GM23338 (cell line): Measurements from ENCODE around the gene PPP1R36. TPM values are rescaled to one million over a fixed set of nuclear protein-coding genes. Genes with fewer than 3 reads are reported as not detected.

Experiments used
- ATAC-seq: fragments of 200-7000 bp; cut with Tn5 transposase; 3 replicates; pipeline ENCODE4 v1.9.1; 2020
- DNase-seq: peaks from one replicate; pipeline ENCODE4 v3.0.0-alpha.2; 2015; ENCODE audit warnings: low spot score
- H2AFZ ChIP-seq: fragments of 200-600 bp; sonication (generic); 2 replicates; pipeline ENCODE4 v1.8.0; 2016; ENCODE audit warnings: antibody characterized with exemption, mild to moderate bottlenecking, moderate library complexity
- H3F3A ChIP-seq: fragments of 200-600 bp; sonication (generic); replicated peaks from 2 replicates; pipeline ENCODE4 v1.8.0; 2017; ENCODE audit warnings: antibody characterized with exemption, mixed run types, low read depth
- H3K27ac ChIP-seq: fragments of 200-600 bp; sonication (generic); 2 replicates; pipeline ENCODE4 v1.6.1; 2016; ENCODE audit warnings: low read depth
- H3K27me3 ChIP-seq: fragments of 200-600 bp; sonication (generic); 2 replicates; pipeline ENCODE4 v1.8.0; 2016; ENCODE audit warnings: mild to moderate bottlenecking, mixed run types, moderate library complexity; ENCODE audit not compliant: insufficient read depth
- H3K36me3 ChIP-seq: fragments of 200-600 bp; sonication (generic); 2 replicates; pipeline ENCODE4 v1.8.0; 2016; ENCODE audit warnings: mild to moderate bottlenecking; ENCODE audit not compliant: insufficient read depth
- H3K4me1 ChIP-seq: fragments of 200-600 bp; sonication (generic); 2 replicates; pipeline ENCODE4 v1.8.0; 2016; ENCODE audit warnings: mild to moderate bottlenecking, moderate library complexity; ENCODE audit not compliant: insufficient read depth
- H3K4me2 ChIP-seq: fragments of 200-600 bp; sonication (generic); 2 replicates; pipeline ENCODE4 v1.7.1; 2017; ENCODE audit warnings: mixed run types
- H3K4me3 ChIP-seq: fragments of 200-600 bp; sonication (generic); 2 replicates; pipeline ENCODE4 v1.6.1; 2016; ENCODE audit warnings: mixed run types
- H3K79me2 ChIP-seq: fragments of 200-600 bp; sonication (generic); replicated peaks from 2 replicates; pipeline ENCODE4 v1.8.0; 2017; ENCODE audit warnings: mild to moderate bottlenecking; ENCODE audit not compliant: insufficient read depth
- H3K9me2 ChIP-seq: fragments of 200-600 bp; sonication (generic); 2 replicates; pipeline ENCODE4 v1.8.0; 2017; ENCODE audit not compliant: insufficient read depth
- H4K20me1 ChIP-seq: fragments of 200-600 bp; sonication (generic); replicated peaks from 2 replicates; pipeline ENCODE4 v1.8.0; 2017; ENCODE audit warnings: mild to moderate bottlenecking; ENCODE audit not compliant: insufficient read depth
- H3K27ac Mint-ChIP-seq: 2 replicates; pipeline ENCODE4 v1.8.0; 2020; ENCODE audit warnings: inconsistent platforms, mild to moderate bottlenecking, moderate library complexity, mixed read lengths
- H3K27me3 Mint-ChIP-seq: 3 replicates; pipeline ENCODE4 v1.8.0; 2022; ENCODE audit warnings: low read depth, mild to moderate bottlenecking, moderate library complexity, mixed read lengths, inconsistent platforms; ENCODE audit not compliant: insufficient read depth, poor library complexity
- H3K36me3 Mint-ChIP-seq: 3 replicates; pipeline ENCODE4 v1.8.0; 2021; ENCODE audit warnings: low read depth, mild to moderate bottlenecking, inconsistent platforms, moderate library complexity, mixed read lengths
- H3K4me1 Mint-ChIP-seq: 3 replicates; pipeline ENCODE4 v1.8.0; 2020; ENCODE audit warnings: mild to moderate bottlenecking, inconsistent platforms, mixed read lengths
- H3K4me3 Mint-ChIP-seq: 3 replicates; pipeline ENCODE4 v1.8.0; 2021; ENCODE audit warnings: moderate library complexity, mild to moderate bottlenecking, inconsistent platforms, mixed read lengths
- H3K9me3 Mint-ChIP-seq: 3 replicates; pipeline ENCODE4 v1.8.0; 2020; ENCODE audit warnings: moderate library complexity, mild to moderate bottlenecking, inconsistent platforms, mixed read lengths
- CREB1 ChIP-seq: fragments of 250-450 bp; sonication (Bioruptor Pico); IDR thresholded peaks from 2 replicates; pipeline ENCODE4 v1.5.0; 2020; ENCODE audit warnings: low read depth, mild to moderate bottlenecking, moderate library complexity
- EZH2 ChIP-seq: fragments of 200-600 bp; sonication (generic); IDR thresholded peaks from one replicate; pipeline ENCODE4 v1.8.0; 2017; ENCODE audit warnings: antibody characterized with exemption, mild to moderate bottlenecking, low read depth; ENCODE audit not compliant: unreplicated experiment
- JUNB ChIP-seq: IDR thresholded peaks from one replicate; pipeline ENCODE4 v1.6.1; 2016; ENCODE audit warnings: antibody characterized with exemption; ENCODE audit not compliant: unreplicated experiment
- NANOG ChIP-seq: IDR thresholded peaks from 2 replicates; pipeline ENCODE4 v1.6.1; 2016; ENCODE audit warnings: antibody characterized with exemption, borderline replicate concordance
- ZNF114 ChIP-seq: fragments of 250-450 bp; sonication (Bioruptor Pico); IDR thresholded peaks from 2 replicates; pipeline ENCODE4 v1.5.0; 2020; ENCODE audit warnings: mild to moderate bottlenecking, moderate library complexity
- polyA plus RNA-seq: library from polyadenylated mRNA; unstranded; fragments of >200 nt; fragmentation: Nextera tagmentation; extraction: Ambion mirVana; gene quantifications from 2 replicates; pipeline ENCODE4 v1.2.1, GENCODE V29; 2016
- total RNA-seq: library from RNA; depleted of rRNA; stranded (reverse); fragments of >200 nt; shearing (Covaris generic); gene quantifications from 2 replicates; pipeline ENCODE4 v1.2.3, GENCODE V29; 2014
- TF ChIP-seq, protein P1 (sequence below): IDR thresholded peaks from 2 replicates; pipeline ENCODE4 v1.6.1; 2016; ENCODE audit warnings: antibody characterized with exemption
- TF ChIP-seq, protein P2 (sequence below): fragments of 250-450 bp; sonication (Bioruptor Pico); IDR thresholded peaks from 2 replicates; pipeline ENCODE4 v1.5.0; 2020; ENCODE audit warnings: mild to moderate bottlenecking, moderate library complexity
- TF ChIP-seq, protein P3 (sequence below), 2 experiments: fragments of 200-600 bp in 1 of 2; sonication (generic) in 1 of 2; conservative IDR thresholded peaks; 2 replicates each; pipeline versions ENCODE4 v1.5.1 to v1.6.1; 2016 to 2017; ENCODE audit warnings: antibody characterized with exemption in 2 of 2, low read depth in 2 of 2, mild to moderate bottlenecking in 2 of 2, moderate library complexity in 1 of 2
- TF ChIP-seq, protein P4 (sequence below): IDR thresholded peaks from one replicate; pipeline ENCODE4 v1.6.1; 2018; ENCODE audit warnings: antibody characterized with exemption; ENCODE audit not compliant: unreplicated experiment

PPP1R36 gene
- total and polyA plus RNA-seq, 2 experiments from 2014 or later = 0.42 to 1.4 TPM

DNA sequence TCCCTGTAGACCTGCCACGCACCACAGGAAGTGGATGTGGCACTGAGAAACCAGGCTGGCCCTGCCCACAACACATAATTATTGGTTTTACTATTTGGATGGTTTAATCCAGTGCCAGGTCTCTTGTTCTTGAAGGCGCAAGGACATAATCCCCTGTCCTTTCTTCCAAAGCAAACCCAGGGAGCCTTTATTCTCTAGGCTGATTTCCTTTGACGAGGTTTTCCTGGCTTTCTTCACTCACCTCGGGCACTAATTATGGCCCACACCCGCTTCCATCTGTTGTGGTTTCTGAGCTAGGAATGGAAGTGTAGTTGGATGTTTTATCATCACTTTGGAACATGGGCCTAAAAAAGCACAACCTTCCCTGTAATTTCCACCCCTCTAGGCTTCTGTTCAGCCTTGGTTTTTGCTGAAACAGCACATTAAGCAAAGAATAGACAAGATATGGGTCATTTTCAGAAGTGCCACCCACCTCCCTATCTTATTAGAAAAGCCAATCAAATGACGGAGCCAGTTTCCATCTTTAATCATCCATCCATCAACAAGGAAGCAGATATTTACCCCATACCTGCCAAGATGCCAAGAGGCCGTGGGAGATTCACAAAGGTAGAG, 73.9 kb downstream of the PPP1R36 start:
- DNase-seq = no peak
- Histone ChIP-seq H3K4me3 (no peak overlapping the region), H3K27me3 (no peaks in the 10 kb centered on the region), H2AFZ (no peak overlapping the region), H3K79me2 (no peaks in the 10 kb centered on the region), H3K36me3 (no peaks in the 10 kb centered on the region), H3F3A (no peaks in the 10 kb centered on the region), H3K4me1 (peaks cover under 1% of the 10 kb centered on the region; the same call in 1 of the 2 replicates), H3K27ac (no peak overlapping the region), H3K4me2 (no peak overlapping the region), H4K20me1 (no peaks in the 10 kb centered on the region), H3K9me2 (no peaks in the 10 kb centered on the region; the same call in 1 of the 2 replicates)
- ATAC-seq = no peak
- Mint-ChIP-seq H3K4me3 (no peak overlapping the region), H3K27ac (no peak overlapping the region), H3K36me3 (no peaks in the 10 kb centered on the region), H3K4me1 (peaks cover 15% of the 10 kb centered on the region), H3K9me3 (no peaks in the 10 kb centered on the region), H3K27me3 (no peaks in the 10 kb centered on the region)
- TF ChIP-seq, protein P1, sequence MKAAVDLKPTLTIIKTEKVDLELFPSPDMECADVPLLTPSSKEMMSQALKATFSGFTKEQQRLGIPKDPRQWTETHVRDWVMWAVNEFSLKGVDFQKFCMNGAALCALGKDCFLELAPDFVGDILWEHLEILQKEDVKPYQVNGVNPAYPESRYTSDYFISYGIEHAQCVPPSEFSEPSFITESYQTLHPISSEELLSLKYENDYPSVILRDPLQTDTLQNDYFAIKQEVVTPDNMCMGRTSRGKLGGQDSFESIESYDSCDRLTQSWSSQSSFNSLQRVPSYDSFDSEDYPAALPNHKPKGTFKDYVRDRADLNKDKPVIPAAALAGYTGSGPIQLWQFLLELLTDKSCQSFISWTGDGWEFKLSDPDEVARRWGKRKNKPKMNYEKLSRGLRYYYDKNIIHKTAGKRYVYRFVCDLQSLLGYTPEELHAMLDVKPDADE = no peak
- TF ChIP-seq, protein P2, sequence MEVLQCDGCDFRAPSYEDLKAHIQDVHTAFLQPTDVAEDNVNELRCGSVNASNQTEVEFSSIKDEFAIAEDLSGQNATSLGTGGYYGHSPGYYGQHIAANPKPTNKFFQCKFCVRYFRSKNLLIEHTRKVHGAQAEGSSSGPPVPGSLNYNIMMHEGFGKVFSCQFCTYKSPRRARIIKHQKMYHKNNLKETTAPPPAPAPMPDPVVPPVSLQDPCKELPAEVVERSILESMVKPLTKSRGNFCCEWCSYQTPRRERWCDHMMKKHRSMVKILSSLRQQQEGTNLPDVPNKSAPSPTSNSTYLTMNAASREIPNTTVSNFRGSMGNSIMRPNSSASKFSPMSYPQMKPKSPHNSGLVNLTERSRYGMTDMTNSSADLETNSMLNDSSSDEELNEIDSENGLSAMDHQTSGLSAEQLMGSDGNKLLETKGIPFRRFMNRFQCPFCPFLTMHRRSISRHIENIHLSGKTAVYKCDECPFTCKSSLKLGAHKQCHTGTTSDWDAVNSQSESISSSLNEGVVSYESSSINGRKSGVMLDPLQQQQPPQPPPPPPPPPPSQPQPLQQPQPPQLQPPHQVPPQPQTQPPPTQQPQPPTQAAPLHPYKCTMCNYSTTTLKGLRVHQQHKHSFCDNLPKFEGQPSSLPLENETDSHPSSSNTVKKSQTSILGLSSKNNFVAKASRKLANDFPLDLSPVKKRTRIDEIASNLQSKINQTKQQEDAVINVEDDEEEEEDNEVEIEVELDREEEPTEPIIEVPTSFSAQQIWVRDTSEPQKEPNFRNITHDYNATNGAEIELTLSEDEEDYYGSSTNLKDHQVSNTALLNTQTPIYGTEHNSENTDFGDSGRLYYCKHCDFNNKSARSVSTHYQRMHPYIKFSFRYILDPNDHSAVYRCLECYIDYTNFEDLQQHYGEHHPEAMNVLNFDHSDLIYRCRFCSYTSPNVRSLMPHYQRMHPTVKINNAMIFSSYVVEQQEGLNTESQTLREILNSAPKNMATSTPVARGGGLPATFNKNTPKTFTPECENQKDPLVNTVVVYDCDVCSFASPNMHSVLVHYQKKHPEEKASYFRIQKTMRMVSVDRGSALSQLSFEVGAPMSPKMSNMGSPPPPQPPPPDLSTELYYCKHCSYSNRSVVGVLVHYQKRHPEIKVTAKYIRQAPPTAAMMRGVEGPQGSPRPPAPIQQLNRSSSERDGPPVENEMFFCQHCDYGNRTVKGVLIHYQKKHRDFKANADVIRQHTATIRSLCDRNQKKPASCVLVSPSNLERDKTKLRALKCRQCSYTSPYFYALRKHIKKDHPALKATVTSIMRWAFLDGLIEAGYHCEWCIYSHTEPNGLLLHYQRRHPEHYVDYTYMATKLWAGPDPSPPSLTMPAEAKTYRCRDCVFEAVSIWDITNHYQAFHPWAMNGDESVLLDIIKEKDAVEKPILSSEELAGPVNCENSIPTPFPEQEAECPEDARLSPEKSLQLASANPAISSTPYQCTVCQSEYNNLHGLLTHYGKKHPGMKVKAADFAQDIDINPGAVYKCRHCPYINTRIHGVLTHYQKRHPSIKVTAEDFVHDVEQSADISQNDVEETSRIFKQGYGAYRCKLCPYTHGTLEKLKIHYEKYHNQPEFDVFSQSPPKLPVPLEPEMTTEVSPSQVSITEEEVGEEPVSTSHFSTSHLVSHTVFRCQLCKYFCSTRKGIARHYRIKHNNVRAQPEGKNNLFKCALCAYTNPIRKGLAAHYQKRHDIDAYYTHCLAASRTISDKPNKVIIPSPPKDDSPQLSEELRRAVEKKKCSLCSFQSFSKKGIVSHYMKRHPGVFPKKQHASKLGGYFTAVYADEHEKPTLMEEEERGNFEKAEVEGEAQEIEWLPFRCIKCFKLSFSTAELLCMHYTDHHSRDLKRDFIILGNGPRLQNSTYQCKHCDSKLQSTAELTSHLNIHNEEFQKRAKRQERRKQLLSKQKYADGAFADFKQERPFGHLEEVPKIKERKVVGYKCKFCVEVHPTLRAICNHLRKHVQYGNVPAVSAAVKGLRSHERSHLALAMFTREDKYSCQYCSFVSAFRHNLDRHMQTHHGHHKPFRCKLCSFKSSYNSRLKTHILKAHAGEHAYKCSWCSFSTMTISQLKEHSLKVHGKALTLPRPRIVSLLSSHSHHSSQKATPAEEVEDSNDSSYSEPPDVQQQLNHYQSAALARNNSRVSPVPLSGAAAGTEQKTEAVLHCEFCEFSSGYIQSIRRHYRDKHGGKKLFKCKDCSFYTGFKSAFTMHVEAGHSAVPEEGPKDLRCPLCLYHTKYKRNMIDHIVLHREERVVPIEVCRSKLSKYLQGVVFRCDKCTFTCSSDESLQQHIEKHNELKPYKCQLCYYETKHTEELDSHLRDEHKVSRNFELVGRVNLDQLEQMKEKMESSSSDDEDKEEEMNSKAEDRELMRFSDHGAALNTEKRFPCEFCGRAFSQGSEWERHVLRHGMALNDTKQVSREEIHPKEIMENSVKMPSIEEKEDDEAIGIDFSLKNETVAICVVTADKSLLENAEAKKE = no peak
- TF ChIP-seq CREB1 (CRISPR knock-in tag) (no peak), EZH2 (no peak), JUNB (no peak), NANOG (no peak), ZNF114 (CRISPR knock-in tag) (no peak)
- TF ChIP-seq, protein P3, sequence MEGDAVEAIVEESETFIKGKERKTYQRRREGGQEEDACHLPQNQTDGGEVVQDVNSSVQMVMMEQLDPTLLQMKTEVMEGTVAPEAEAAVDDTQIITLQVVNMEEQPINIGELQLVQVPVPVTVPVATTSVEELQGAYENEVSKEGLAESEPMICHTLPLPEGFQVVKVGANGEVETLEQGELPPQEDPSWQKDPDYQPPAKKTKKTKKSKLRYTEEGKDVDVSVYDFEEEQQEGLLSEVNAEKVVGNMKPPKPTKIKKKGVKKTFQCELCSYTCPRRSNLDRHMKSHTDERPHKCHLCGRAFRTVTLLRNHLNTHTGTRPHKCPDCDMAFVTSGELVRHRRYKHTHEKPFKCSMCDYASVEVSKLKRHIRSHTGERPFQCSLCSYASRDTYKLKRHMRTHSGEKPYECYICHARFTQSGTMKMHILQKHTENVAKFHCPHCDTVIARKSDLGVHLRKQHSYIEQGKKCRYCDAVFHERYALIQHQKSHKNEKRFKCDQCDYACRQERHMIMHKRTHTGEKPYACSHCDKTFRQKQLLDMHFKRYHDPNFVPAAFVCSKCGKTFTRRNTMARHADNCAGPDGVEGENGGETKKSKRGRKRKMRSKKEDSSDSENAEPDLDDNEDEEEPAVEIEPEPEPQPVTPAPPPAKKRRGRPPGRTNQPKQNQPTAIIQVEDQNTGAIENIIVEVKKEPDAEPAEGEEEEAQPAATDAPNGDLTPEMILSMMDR (conservative IDR thresholded peaks at IDR 0.05; ENCODE audit: low read depth in 2 of 2) = no peak
- TF ChIP-seq, protein P4, sequence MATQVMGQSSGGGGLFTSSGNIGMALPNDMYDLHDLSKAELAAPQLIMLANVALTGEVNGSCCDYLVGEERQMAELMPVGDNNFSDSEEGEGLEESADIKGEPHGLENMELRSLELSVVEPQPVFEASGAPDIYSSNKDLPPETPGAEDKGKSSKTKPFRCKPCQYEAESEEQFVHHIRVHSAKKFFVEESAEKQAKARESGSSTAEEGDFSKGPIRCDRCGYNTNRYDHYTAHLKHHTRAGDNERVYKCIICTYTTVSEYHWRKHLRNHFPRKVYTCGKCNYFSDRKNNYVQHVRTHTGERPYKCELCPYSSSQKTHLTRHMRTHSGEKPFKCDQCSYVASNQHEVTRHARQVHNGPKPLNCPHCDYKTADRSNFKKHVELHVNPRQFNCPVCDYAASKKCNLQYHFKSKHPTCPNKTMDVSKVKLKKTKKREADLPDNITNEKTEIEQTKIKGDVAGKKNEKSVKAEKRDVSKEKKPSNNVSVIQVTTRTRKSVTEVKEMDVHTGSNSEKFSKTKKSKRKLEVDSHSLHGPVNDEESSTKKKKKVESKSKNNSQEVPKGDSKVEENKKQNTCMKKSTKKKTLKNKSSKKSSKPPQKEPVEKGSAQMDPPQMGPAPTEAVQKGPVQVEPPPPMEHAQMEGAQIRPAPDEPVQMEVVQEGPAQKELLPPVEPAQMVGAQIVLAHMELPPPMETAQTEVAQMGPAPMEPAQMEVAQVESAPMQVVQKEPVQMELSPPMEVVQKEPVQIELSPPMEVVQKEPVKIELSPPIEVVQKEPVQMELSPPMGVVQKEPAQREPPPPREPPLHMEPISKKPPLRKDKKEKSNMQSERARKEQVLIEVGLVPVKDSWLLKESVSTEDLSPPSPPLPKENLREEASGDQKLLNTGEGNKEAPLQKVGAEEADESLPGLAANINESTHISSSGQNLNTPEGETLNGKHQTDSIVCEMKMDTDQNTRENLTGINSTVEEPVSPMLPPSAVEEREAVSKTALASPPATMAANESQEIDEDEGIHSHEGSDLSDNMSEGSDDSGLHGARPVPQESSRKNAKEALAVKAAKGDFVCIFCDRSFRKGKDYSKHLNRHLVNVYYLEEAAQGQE = no peak
